Skeletal muscle satellite cell (primary cell): ENCODE data around the gene GLUL.
A peak's percentile ranks its signal among the peaks of the same experiment; 100 is the strongest.

ENCODE experiments used
- H3K27me3 ChIP-seq: 2 replicates; pipeline ENCODE4 v1.7.0; 2013; ENCODE audit warnings: low read length; ENCODE audit not compliant: control insufficient read depth, insufficient read depth
- H3K36me3 ChIP-seq: 2 replicates; pipeline ENCODE4 v1.7.0; 2013; ENCODE audit warnings: mild to moderate bottlenecking, control low read depth, low read length; ENCODE audit not compliant: insufficient read depth
- H3K4me1 ChIP-seq: 2 replicates; pipeline ENCODE4 v1.7.0; 2013; ENCODE audit warnings: low read length; ENCODE audit not compliant: control insufficient read depth, insufficient read depth
- H3K4me2 ChIP-seq: 2 replicates; pipeline ENCODE4 v1.7.0; 2013; ENCODE audit warnings: mild to moderate bottlenecking, low read length
- H3K4me3 ChIP-seq: 2 replicates; pipeline ENCODE4 v1.7.0; 2013; ENCODE audit warnings: low read length
- H3K9ac ChIP-seq: 2 replicates; pipeline ENCODE4 v1.7.0; 2013; ENCODE audit warnings: mild to moderate bottlenecking, low read depth, low read length, moderate library complexity
- H3K9me3 ChIP-seq: replicated peaks from 2 replicates; pipeline ENCODE4 v1.7.0; 2013; ENCODE audit warnings: mild to moderate bottlenecking, control low read depth, low read length

GLUL gene

DNA sequence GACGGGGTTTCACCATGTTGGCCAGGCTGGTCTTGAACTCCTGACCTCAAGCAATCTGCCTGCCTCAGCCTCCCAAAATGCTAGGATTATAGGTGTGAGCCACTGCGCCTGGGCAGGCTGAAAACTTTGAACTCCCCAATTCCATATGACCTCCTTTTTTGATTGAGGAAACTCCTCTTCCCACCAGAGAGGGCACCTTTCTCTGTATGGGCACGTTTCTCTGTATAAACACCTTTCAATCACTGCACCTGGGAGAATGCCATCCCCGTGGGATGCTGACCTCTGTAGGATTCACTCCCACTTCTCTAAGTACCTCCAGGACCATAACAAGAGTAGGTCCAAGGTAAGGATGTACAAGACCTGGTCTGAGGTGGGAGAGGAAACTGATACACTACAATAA is 18.5 kb upstream of the GLUL start:
- H3K4me2 ChIP-seq: no peak overlapping the region
- H3K4me1 ChIP-seq: no peaks in the 10 kb centered on the region
- peaks cover 9% of the 10 kb centered on the region for H3K27me3 ChIP-seq
- no peak overlapping the region for H3K4me3 ChIP-seq
- no peaks in the 10 kb centered on the region for H3K36me3 ChIP-seq
- no peaks in the 10 kb centered on the region for H3K9me3 ChIP-seq
- no peak overlapping the region for H3K9ac ChIP-seq

DNA sequence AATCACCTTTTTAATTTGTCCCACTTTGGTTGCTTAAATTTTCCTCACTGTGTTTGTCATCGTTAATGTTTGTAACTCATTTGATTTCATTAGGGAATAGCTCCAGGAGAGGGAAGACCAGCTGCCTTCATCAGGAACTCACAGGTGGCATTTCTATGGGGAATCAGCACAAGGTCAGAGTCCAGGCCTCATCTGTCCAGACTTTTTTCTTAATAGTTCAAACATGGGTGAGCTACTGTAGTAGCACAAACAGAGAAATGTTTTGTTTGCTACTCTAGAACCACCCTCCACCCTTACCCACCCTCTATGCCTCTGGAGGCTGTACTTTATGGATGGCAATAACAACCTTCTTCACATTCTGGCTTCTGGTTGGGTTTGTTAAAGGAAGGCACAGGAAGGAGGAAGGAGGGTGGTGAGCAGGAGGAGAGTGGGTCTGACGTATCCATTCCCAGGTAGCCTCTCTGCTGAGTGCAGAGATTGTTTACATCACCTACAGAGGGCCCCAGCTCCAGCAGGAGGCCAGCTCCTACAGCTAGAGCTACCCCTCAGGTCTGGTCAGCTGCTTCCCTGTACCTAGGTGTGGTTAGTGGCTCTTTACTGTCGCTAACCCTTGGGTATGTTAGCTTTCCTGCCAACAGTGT is 17.0 kb upstream of the GLUL start:
- Histone ChIP-seq H3K4me1 (no peaks in the 10 kb centered on the region), H3K4me3 (no peak overlapping the region), H3K9me3 (no peaks in the 10 kb centered on the region), H3K9ac (no peak overlapping the region), H3K36me3 (no peaks in the 10 kb centered on the region), H3K4me2 (no peak overlapping the region), H3K27me3 (peaks cover 9% of the 10 kb centered on the region)

- Histone ChIP-seq H3K27me3 (peaks cover 9% of the 10 kb centered on the region), H3K4me2 (no peak overlapping the region), H3K36me3 (no peaks in the 10 kb centered on the region), H3K9ac (no peak overlapping the region), H3K4me1 (no peaks in the 10 kb centered on the region), H3K9me3 (no peaks in the 10 kb centered on the region), H3K4me3 (no peak overlapping the region)
Measured at GRCh38 chr1:182407724-182408123, 16.1 kb upstream of the GLUL start.

GRCh38 chr1:182406012-182406411 is 14.4 kb upstream of the GLUL start:
- H3K36me3 ChIP-seq: no peaks in the 10 kb centered on the region
- no peak overlapping the region for H3K4me3 ChIP-seq
- peaks cover 9% of the 10 kb centered on the region for H3K27me3 ChIP-seq
- no peaks in the 10 kb centered on the region for H3K4me1 ChIP-seq
- no peak overlapping the region for H3K9ac ChIP-seq
- H3K9me3 ChIP-seq: no peaks in the 10 kb centered on the region
- H3K4me2 ChIP-seq: no peak overlapping the region

DNA sequence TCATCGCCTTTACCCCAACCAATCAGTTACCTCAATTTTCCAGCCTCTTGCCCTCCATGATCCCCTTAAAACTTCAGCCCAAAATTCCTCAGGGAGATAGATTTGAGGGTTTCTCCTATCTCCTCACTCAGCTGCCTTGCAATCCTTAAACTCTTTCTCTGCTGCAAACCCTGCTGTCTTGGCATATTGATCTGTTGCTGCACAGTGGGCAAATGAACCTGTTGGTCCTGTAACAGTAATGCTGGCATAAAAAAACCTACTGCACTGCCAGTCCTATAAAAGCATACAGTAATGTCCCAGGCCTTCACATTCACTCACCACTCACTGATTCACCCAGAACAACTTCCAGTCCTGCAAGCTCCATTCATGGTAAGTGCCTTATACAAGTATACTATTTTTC is 14.0 kb upstream of the GLUL start:
- no peaks in the 10 kb centered on the region for H3K36me3 ChIP-seq
- H3K4me2 ChIP-seq: no peak overlapping the region
- H3K4me1 ChIP-seq: no peaks in the 10 kb centered on the region
- H3K27me3 ChIP-seq: peaks cover 9% of the 10 kb centered on the region
- H3K9me3 ChIP-seq: no peaks in the 10 kb centered on the region
- H3K9ac ChIP-seq: no peak overlapping the region
- no peak overlapping the region for H3K4me3 ChIP-seq

GRCh38 chr1:182404781-182405180 is 13.2 kb upstream of the GLUL start:
- Histone ChIP-seq H3K9me3 (no peaks in the 10 kb centered on the region), H3K9ac (no peak overlapping the region), H3K27me3 (peaks cover 9% of the 10 kb centered on the region), H3K36me3 (no peaks in the 10 kb centered on the region), H3K4me1 (no peaks in the 10 kb centered on the region), H3K4me2 (no peak overlapping the region), H3K4me3 (no peak overlapping the region)

- Histone ChIP-seq H3K9me3 (no peaks in the 10 kb centered on the region), H3K27me3 (no peaks in the 10 kb centered on the region), H3K4me1 (peaks cover 14% of the 10 kb centered on the region), H3K36me3 (no peaks in the 10 kb centered on the region), H3K9ac (no peak within 1 kb of the TSS), H3K4me3 (no peak within 1 kb of the TSS), H3K4me2 (no peak within 1 kb of the TSS)
Measured at GRCh38 chr1:182400567-182400966, 9.0 kb upstream of the GLUL start, which contains the start of gene TEDDM1. Gene TEDDM1, minus strand, starts transcription at chr1:182400667. Its CDS starts 182 bp downstream, at chr1:182400485.

DNA sequence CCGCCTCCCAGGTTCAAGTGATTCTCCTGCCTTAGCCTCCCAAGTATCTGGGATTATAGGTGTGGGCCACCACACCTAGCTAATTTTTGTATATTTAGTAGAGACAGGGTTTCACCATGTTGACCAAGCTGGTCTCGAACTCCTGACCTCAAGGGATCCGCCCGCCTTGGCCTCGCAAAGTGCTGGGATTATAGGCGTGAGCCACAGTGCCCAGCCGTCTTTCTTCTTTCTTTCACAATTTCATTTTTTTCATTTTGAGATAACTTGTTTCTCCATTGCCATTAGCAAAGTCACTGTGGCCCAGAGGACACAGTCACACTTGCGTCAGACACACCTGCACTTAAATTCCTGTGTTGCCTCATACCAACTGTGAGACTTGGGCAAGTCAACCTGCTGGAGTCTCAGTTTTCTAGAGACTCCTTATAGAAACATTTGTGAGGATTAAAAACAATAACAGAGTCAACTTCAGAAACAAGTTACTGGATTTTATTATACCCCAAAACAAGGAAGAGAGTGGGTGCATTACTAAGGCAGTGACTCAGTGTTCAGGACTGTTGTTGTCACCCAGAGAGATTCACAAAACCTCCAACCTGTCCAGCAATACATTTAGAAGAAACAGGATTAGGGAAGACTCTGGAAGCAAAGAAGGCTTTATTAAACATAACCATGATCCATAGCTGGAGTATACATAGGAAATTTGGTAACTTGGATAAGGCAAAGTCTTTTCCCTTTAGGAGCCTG is 6.2 kb upstream of the GLUL start:
- Histone ChIP-seq H3K4me3 (no peak overlapping the region), H3K4me2 (no peak overlapping the region), H3K36me3 (no peaks in the 10 kb centered on the region), H3K27me3 (no peaks in the 10 kb centered on the region), H3K4me1 (peaks cover 14% of the 10 kb centered on the region), H3K9ac (no peak overlapping the region), H3K9me3 (no peaks in the 10 kb centered on the region)

DNA sequence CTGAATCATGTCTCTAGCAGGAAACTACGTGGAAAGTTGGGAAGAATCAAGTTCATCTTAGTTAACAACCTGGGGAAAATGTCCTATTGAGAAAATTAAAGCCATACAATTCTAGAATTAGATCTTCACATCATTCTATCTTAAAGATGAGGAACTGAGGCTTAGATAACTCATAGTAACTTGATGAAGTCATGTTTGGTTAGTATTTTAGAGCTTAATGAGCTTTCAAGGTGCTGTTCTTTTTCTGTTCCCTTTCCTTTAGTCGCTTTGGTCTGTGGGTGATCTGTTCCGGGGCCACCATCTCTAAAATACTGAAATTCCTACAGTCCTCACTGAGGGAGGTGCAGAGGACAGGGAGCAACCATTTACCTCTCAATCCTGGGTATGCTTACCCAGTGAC is 4.3 kb upstream of the GLUL start:
- Histone ChIP-seq H3K9me3 (no peaks in the 10 kb centered on the region), H3K4me2 (no peak overlapping the region), H3K9ac (no peak overlapping the region), H3K27me3 (no peaks in the 10 kb centered on the region), H3K36me3 (no peaks in the 10 kb centered on the region), H3K4me1 (peaks cover 21% of the 10 kb centered on the region), H3K4me3 (no peak overlapping the region)

DNA sequence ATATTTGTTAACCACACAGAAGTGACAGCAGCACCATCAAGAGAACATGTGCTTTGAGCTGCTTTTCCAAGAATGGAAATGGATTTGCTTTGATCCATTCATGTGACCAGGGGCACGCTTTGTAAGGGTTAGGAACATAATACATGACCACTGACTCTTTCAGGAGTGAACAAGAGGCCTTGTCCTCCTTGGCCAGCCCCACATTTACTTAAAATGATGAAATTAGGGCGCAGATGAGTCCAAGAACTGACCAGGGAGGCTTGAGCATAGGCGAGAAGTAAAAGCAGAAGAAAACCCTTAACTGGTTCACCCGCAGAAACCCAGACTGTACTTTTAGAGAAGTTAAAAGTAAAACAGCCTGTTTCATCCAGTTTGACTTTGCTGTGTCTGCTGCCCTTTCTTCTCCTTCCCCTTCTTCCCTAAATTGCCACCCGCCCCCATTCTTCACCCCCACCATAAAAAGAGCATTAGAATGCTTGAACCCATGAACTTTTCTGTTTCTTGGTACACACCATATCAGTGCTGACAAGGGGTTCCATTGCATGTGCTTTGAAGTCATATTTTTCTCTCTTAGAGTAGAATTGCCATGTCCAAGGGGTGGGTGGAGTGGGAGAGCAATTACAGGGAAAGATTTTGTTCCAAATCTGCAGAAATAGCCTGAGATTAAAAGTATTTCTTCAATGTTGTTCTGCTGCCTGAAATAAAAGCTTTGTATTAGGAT is 2.6 kb upstream of the GLUL start:
- Histone ChIP-seq H3K36me3 (peaks cover 9% of the 10 kb centered on the region), H3K4me1 (peaks cover 21% of the 10 kb centered on the region), H3K4me3 (no peak overlapping the region), H3K4me2 (no peak overlapping the region), H3K9ac (no peak overlapping the region), H3K27me3 (no peaks in the 10 kb centered on the region), H3K9me3 (no peaks in the 10 kb centered on the region)

DNA sequence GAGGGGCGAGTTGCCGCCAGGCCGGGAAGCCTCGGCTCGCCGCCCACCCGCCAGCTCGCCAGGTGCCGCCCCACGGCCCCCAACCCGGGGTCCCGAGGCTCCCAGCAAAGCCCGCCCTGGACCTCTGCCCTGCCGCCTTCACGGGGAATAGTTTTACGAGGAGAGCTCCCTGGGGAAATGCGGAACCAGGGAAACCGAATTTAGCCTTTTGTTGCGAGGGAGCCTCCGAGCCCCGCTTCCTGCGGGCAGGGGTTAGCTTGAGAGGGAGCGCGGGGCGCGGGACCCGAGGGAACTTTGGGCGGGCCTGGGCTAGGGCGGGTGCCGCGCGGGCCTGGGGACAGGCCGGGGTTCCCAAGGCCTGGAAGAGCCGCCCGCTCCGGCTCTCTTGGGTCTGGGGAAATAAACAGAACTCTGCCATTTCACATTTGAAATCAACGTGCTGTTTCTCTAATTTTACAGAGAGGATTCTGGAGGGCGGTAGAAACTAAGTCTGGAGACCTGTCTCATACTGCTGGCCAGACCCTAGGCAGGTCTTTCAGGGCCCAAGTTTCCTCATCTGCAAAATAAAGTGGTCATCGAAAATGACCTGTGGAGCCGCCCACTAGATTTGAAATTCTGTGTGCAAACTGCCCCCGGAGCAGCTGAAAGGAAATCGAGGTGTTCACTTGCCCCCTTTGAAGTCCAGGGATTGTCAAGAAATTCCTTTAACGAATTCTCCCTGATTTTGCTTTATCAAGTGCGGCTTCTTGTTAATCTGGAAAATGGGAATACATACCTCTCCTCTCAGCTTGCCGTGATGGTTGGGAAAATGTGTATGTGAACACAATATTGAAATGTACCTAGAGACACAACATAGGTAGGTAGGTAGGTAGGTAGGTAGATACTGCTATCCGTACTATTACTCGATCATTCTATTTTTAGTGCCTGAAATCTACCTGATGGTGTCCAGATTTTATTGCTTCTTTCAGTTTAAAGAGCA is 749 bp upstream of the GLUL start:
- peak overlapping the region; percentile 92 for H3K4me2 ChIP-seq
- H3K4me1 ChIP-seq: peaks cover 22% of the 10 kb centered on the region
- peak overlapping the region; percentile 86 for H3K4me3 ChIP-seq
- no peaks in the 10 kb centered on the region for H3K27me3 ChIP-seq
- peaks cover 21% of the 10 kb centered on the region for H3K36me3 ChIP-seq
- peak overlapping the region; percentile 98 for H3K9ac ChIP-seq
- H3K9me3 ChIP-seq: no peaks in the 10 kb centered on the region
